Stimulated activated CD4-positive, alpha-beta T cell treated with anti-CD3 and anti-CD28 coated beads, TNF-alpha, amount 100 ng/mL, for 24 hours (primary cell): Measurements from ENCODE around the gene TMEM131.

ENCODE experiments used
- DNase-seq, 3 experiments: peaks; one replicate each; pipeline ENCODE4 v3.0.0-alpha.2; 2020; ENCODE audit warnings: low read depth in 3 of 3

Gene TMEM131

GRCh38 chr2:97806738-97807618 is 188.8 kb downstream of the TMEM131 start:
- DNase-seq = peak; percentile 54 to 77 (median 60)

DNA sequence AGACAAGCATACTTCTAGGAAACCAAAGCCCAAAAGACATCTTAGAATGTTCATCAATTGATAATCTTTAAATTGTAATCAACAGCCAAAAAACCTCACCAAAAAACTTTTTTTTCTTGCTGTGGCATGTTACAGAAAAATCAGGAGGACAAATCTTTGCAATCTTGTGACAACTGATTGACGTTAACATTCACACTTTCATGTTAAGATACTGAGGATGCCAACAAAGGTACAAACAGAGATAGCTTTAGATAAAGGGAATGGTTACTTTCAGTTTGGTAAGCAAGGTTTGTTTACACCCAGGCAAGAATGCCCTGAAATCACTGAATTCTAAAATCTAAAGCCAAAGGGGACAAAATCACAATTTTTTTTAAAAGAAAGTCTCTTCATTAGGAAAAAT is 190.0 kb downstream of the TMEM131 start:
- DNase-seq = no peak

- no peak for DNase-seq
Measured at GRCh38 chr2:97801028-97801427, 194.7 kb downstream of the TMEM131 start.

GRCh38 chr2:97798416-97798815 is 197.3 kb downstream of the TMEM131 start:
- DNase-seq = no peak

- no peak for DNase-seq
Measured at GRCh38 chr2:97797355-97797754, 198.4 kb downstream of the TMEM131 start.

DNA sequence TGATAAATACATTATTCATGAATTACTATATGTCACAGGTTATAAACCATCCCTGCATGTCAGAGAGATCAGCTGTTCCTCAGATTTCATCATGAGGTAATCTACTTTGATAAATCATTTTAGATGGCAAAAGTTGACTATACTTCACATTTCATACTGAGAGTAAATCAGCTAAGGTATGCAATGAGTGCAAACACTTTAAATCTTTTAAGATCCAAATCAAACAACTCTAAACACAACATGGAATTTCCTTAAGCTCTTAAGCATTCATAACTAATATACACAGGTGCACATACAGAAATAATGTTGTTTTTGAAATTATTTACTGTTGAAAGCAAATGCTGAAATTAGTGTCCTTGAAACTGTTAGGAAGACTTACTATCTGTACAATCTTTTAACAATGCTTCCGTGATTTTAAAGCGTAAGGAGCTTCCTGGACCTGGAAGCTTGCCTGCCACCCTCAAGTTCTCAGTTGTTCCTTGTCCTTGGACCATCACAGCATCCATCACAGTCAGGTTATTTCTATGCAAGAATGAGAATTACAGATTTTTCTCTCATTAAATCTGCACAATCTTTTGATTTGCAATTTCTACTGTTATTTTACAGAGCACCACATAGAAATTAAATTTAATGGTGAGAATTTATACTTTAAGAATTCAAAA is 199.2 kb downstream of the TMEM131 start:
- no peak for DNase-seq

DNA sequence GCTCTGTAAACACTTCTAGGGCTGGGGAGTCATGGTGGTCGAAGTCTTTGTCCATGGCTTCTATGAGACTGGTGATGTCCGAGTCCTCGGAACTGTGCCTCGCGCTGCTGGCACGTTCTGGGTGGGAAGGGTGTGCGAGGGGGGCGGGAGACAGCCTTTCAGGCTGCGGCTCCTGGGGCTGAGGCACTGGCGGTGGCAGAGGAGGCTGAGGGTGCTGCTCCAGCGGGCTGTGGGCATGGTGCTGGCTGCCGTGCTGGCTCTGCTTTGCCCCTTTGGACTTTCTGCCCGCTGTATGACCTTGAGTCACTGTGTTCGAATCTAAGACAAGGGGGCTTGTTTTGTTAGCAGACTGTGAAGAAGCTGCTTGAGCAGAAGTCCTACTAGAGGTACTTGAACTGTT is 203.3 kb downstream of the TMEM131 start:
- no peak for DNase-seq

GRCh38 chr2:97788986-97789644 is 206.6 kb downstream of the TMEM131 start:
- DNase-seq = no peak

- no peak for DNase-seq
Measured at GRCh38 chr2:97785818-97786217, 209.9 kb downstream of the TMEM131 start.

DNA sequence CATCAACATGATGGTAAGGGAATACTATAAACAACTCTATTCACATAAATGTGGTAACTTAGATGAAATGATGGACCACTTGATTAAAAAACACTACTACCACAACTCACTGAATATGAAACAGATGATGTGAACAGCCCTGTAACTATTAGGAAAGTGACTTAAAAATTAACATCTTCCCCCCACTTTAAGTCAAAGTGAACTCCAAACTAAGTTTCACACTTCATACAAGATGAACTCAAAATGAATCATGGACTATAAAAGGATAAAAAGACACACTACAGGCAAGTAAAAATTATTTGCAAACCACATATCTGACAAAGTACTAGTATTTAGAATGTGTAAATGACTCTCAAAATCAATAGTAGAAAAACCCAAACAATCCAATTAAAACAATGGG is 210.8 kb downstream of the TMEM131 start:
- no peak for DNase-seq

DNA sequence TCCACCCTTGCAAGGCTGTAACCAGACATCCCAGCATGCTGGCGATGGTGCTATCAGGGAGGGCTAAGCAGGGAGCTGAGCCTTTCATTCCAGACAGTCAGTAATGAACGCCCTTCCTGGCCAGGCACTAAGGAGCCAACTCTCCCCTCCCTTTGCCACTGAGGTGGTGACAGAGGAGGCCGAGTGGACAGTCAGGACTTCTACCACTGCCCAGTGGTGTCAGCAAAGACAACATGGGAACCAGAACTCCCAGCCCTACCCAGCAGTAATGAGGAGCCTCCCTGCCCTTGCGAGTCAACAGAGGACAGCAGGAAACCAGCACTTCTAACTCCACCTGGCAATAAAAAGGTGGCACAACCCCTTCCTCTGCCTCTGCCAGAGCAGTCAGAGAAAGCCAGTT is 213.8 kb downstream of the TMEM131 start:
- DNase-seq = no peak

DNA sequence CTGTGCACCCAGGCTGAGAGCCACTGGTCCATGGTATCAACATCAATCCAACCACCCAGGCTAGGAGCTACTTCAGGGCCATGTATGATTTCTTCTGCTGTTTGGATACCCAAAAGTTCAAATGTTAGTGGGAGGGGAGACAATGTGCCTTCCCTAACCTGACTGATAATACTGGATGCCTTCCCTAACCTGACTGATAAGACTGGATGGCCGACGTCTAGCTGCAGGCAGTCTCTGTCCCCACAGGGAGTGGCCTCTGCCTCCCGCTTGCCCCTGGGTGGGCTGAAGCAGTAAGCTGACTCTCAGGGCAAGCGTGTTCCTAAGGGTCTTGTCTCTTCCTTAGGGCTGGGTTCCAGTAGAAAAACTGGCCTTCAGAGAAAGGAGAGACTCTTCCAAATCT is 216.6 kb downstream of the TMEM131 start:
- DNase-seq = no peak

- DNase-seq = no peak
Measured at GRCh38 chr2:97775074-97775473, 220.7 kb downstream of the TMEM131 start.

- DNase-seq = no peak
Measured at GRCh38 chr2:97774425-97774824, 221.3 kb downstream of the TMEM131 start.

DNA sequence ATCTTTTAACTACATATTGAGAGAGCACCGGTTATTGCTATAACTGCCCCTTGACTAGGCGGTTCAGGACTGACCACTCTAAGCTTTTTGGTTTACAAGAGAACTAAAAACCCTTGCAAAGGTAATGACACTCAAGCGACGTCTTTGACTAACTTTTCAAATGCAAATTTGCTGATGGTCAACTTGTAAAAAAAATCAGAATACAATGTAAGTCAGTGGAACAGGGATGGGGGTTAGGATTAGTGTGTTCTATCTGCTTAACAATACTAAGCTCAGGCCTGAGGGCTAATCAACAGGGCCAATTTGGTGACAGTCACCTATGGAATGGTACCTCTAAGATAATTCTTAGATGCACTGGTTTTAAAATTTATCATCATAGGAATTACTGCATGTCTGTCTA is 225.3 kb downstream of the TMEM131 start:
- DNase-seq = no peak

DNA sequence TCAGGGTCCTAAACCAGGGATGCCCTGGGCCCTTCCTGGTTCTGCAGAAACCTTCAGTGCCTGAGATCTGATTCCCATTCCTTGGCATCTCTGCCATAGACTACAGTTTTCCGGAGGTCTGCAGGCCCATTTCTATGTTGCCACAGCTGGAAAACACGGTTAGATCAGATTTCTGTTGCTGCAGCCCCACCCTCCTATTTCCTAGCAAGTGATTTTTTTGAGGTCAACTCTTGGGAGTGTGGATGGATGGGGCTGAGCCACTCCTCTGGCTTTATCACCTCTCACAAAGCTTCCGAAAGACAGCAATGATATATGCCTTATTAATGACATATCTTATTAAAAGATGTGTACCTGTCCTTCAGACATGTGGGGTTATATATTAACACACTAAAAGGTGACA is 226.0 kb downstream of the TMEM131 start:
- DNase-seq = no peak

GRCh38 chr2:97769308-97769707 is 226.4 kb downstream of the TMEM131 start:
- DNase-seq = no peak

GRCh38 chr2:97766567-97766966 is 229.2 kb downstream of the TMEM131 start:
- no peak for DNase-seq

- no peak for DNase-seq
Measured at GRCh38 chr2:97765933-97766332, 229.8 kb downstream of the TMEM131 start.

DNA sequence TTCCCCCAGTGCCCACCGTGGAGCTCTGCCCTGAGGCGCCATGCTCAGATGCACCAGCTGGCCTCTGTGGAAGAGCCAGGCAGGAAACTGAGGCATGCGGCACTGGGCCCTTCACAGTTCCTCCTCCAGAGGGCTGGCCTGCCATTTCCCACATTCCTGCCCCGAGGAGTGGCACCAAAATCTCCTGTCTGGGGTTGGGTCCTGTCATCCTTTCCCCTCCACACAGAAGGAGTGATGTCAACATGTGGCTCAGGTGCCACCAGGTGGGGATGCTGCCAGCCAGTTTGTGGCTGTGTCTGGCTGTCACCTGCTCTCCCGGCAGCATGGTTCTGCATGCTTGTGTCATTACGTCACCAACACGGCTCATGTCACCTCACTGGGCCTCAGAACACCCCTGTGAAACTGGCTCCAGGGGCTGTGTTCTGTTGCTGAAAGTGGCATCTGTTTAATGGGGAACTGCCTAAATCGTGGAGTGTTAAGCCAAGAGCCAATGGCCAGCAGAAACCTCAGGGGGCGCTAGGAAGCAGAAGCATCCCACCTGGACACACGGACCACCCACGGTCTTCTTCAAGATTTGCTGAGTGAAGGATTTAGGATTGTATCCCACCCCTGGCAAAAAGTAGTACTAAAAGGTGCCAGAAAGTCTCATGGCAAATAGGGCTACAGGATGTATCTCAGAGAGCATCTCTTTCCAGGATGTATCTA is 231.0 kb downstream of the TMEM131 start:
- DNase-seq = no peak

GRCh38 chr2:97763176-97763845 is 232.4 kb downstream of the TMEM131 start:
- no peak for DNase-seq

GRCh38 chr2:97761192-97761591 is 234.6 kb downstream of the TMEM131 start:
- peak; percentile 20 to 50 (median 28) for DNase-seq
